OCI-LY3 (cell line): Measurements from ENCODE around the gene BLOC1S1.
"Not testable (repeated sequence)": the region's sequence is repeated elsewhere in the genome, so short reads cannot be mapped to it uniquely, and the experiment has no call there.

Experiments
- H2AFZ ChIP-seq: fragments of 200-600, 300-600 bp; shearing (Covaris generic); 2 replicates; pipeline ENCODE4 v1.6.0; 2014; ENCODE audit warnings: antibody characterized with exemption, low read depth, low read length
- H3K27ac ChIP-seq: fragments of 200-600, 300-600 bp; sonication (generic); 2 replicates; pipeline ENCODE4 v1.5.1; 2014; ENCODE audit warnings: mild to moderate bottlenecking, low read length, moderate library complexity, mixed read lengths
- H3K27me3 ChIP-seq: fragments of 200-600, 300-600 bp; sonication (generic); 2 replicates; pipeline ENCODE4 v1.6.1; 2014; ENCODE audit warnings: low read depth, low read length, mixed read lengths
- H3K36me3 ChIP-seq: fragments of 200-600, 300-600 bp; sonication (generic); replicated peaks from 2 replicates; pipeline ENCODE3; 2014; ENCODE audit warnings: low read depth, low read length, mixed read lengths
- H3K4me1 ChIP-seq: fragments of 300-600, 200-600 bp; sonication (generic); 2 replicates; pipeline ENCODE4 v1.6.1; 2014; ENCODE audit warnings: low read length, mixed read lengths
- H3K4me2 ChIP-seq: fragments of 200-600, 300-600 bp; sonication (generic); 2 replicates; pipeline ENCODE4 v1.6.1; 2014; ENCODE audit warnings: low read length, mixed read lengths
- H3K4me3 ChIP-seq: fragments of 300-600, 200-600 bp; sonication (generic); 2 replicates; pipeline ENCODE4 v1.5.1; 2014; ENCODE audit warnings: antibody characterized with exemption, mild to moderate bottlenecking, low read length, moderate library complexity
- H3K79me2 ChIP-seq: fragments of 300-600, 200-600 bp; shearing (Covaris generic); 2 replicates; pipeline ENCODE4 v1.6.1; 2014; ENCODE audit warnings: mild to moderate bottlenecking, low read length, mixed read lengths
- H3K9ac ChIP-seq: fragments of 300-600, 200-600 bp; shearing (Covaris generic); 2 replicates; pipeline ENCODE4 v1.6.0; 2014; ENCODE audit warnings: mild to moderate bottlenecking, low read length, moderate library complexity
- H3K9me3 ChIP-seq: fragments of 200-600, 300-600 bp; shearing (Covaris generic); 2 replicates; pipeline ENCODE4 v1.6.1; 2014; ENCODE audit warnings: low read length, mixed read lengths; ENCODE audit not compliant: insufficient read depth
- H4K20me1 ChIP-seq: fragments of 200-600, 300-600 bp; sonication (generic); 2 replicates; pipeline ENCODE4 v1.6.1; 2016; ENCODE audit warnings: low read length, mixed read lengths; ENCODE audit not compliant: insufficient read depth
- CTCF ChIP-seq: fragments of 200-600, 300-600 bp; sonication (generic); IDR thresholded peaks from 2 replicates; pipeline ENCODE4 v1.5.1; 2014; ENCODE audit warnings: antibody characterized with exemption, low read length, low read depth
- EZH2phosphoT487 ChIP-seq: fragments of 200-600 bp; shearing (Covaris generic); IDR thresholded peaks from 2 replicates; pipeline ENCODE4 v1.6.1; 2018; ENCODE audit warnings: antibody characterized with exemption, mixed run types, low read depth

The BLOC1S1 gene

GRCh38 chr12:55757701-55758100, 41.9 kb downstream of the BLOC1S1 start:
- no peaks in the 10 kb centered on the region for H3K4me1 ChIP-seq
- H4K20me1 ChIP-seq: no peaks in the 10 kb centered on the region
- H2AFZ ChIP-seq: no peak overlapping the region
- H3K4me3 ChIP-seq: no peak overlapping the region
- no peak overlapping the region for H3K9ac ChIP-seq
- H3K9me3 ChIP-seq: no peaks in the 10 kb centered on the region
- TF ChIP-seq CTCF: no peak
- no peak for TF ChIP-seq EZH2phosphoT487
- H3K4me2 ChIP-seq: no peak overlapping the region
- no peaks in the 10 kb centered on the region for H3K79me2 ChIP-seq
- peaks cover 56% of the 10 kb centered on the region for H3K36me3 ChIP-seq
- H3K27me3 ChIP-seq: no peaks in the 10 kb centered on the region
- no peak overlapping the region for H3K27ac ChIP-seq

- H3K27me3 ChIP-seq, H3K27ac ChIP-seq, H3K4me3 ChIP-seq, H4K20me1 ChIP-seq, H3K9ac ChIP-seq, H3K4me1 ChIP-seq, H3K4me2 ChIP-seq, H3K9me3 ChIP-seq, H3K79me2 ChIP-seq, H2AFZ ChIP-seq: not testable (repeated sequence)
- H3K36me3 ChIP-seq: peaks cover 51% of the 10 kb centered on the region
Observed at GRCh38 chr12:55758575-55758974, 42.7 kb downstream of the BLOC1S1 start.

- 0 out of 2 replicates have a peak, but pooled peaks cover 3% of the 10 kb centered on the region for H3K79me2 ChIP-seq
- no peaks in the 10 kb centered on the region for H3K4me1 ChIP-seq
- no peaks in the 10 kb centered on the region for H4K20me1 ChIP-seq
- no peak overlapping the region for H2AFZ ChIP-seq
- TF ChIP-seq EZH2phosphoT487: no peak
- no peak for TF ChIP-seq CTCF
- H3K27ac ChIP-seq: no peak overlapping the region
- H3K4me2 ChIP-seq: no peak overlapping the region
- H3K27me3 ChIP-seq: no peaks in the 10 kb centered on the region
- no peak overlapping the region for H3K9ac ChIP-seq
- no peak overlapping the region for H3K4me3 ChIP-seq
- peaks cover 39% of the 10 kb centered on the region for H3K36me3 ChIP-seq
- H3K9me3 ChIP-seq: no peaks in the 10 kb centered on the region
Observed at GRCh38 chr12:55760663-55761062, 44.8 kb downstream of the BLOC1S1 start.

DNA sequence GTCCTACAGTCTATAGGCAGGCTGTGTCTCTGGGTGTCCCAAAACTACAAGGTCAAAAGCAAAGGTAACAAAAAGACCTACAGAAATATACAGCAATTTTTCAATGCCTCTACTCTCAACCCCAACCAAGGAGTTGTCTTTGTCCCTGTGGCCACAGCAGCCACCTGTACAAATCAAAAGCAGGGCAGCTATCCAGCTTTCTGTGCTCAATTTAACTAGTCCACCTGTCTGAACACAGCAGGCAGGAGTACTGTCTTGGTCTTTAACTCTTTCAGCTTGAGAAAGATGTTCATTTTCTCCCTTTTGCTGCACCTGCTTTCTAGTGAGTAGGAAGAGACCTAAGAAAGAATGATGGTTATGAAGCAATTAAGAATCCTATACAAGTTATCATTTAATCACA, 46.8 kb downstream of the BLOC1S1 start:
- no peaks in the 10 kb centered on the region for H3K27me3 ChIP-seq
- peaks cover 40% of the 10 kb centered on the region for H3K36me3 ChIP-seq
- no peak overlapping the region for H3K4me3 ChIP-seq
- H2AFZ ChIP-seq: no peak overlapping the region
- H3K9ac ChIP-seq: no peak overlapping the region
- H4K20me1 ChIP-seq: no peaks in the 10 kb centered on the region
- 0 out of 2 replicates have a peak, but pooled peaks cover 7% of the 10 kb centered on the region for H3K79me2 ChIP-seq
- no peaks in the 10 kb centered on the region for H3K4me1 ChIP-seq
- no peaks in the 10 kb centered on the region for H3K9me3 ChIP-seq
- H3K27ac ChIP-seq: no peak overlapping the region
- TF ChIP-seq CTCF: no peak
- no peak for TF ChIP-seq EZH2phosphoT487
- H3K4me2 ChIP-seq: no peak overlapping the region
